GM18870 (cell line): ENCODE data around the gene PARP1.
"Not testable (repeated sequence)": the region's sequence is repeated elsewhere in the genome, so short reads cannot be mapped to it uniquely, and the experiment has no call there.

Experiments
- ATAC-seq: cut with Tn5 transposase; IDR thresholded peaks from one replicate; pipeline ENCODE4 v1.9.1; 2021; ENCODE audit warnings: moderate library complexity; ENCODE audit not compliant: unreplicated experiment

PARP1 gene

GRCh38 chr1:226407497-226408284 lies at the start of gene PARP1:
Gene PARP1, minus strand, starts transcription at chr1:226408093. Its CDS starts 164 bp downstream, at chr1:226407929.
- ATAC-seq: peak; percentile 65

GRCh38 chr1:226457307-226457712 lies 49.4 kb upstream of the PARP1 start:
- ATAC-seq: no peak

- ATAC-seq: no peak
Observed at GRCh38 chr1:226455843-226456242, 48.0 kb upstream of the PARP1 start.

DNA sequence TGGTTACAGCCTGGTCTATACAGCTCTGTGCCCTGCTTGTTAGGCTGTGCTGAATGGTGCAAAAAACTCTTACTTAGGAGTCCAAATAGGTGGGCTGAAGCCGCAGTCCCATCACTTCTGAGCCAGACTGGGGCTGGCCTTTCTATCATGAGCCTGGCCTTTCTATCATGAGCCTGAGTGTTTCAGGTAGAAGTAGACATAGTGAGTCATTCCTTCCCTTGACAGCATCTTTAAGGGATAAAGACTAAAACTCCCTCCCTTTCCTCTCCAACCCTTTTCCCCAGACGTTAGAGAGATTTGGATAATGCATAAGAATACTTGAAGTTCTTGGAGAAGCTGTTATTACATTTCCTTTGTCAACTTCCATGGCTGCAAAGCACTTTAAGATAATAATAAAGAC lies 46.5 kb upstream of the PARP1 start:
- ATAC-seq: no peak

DNA sequence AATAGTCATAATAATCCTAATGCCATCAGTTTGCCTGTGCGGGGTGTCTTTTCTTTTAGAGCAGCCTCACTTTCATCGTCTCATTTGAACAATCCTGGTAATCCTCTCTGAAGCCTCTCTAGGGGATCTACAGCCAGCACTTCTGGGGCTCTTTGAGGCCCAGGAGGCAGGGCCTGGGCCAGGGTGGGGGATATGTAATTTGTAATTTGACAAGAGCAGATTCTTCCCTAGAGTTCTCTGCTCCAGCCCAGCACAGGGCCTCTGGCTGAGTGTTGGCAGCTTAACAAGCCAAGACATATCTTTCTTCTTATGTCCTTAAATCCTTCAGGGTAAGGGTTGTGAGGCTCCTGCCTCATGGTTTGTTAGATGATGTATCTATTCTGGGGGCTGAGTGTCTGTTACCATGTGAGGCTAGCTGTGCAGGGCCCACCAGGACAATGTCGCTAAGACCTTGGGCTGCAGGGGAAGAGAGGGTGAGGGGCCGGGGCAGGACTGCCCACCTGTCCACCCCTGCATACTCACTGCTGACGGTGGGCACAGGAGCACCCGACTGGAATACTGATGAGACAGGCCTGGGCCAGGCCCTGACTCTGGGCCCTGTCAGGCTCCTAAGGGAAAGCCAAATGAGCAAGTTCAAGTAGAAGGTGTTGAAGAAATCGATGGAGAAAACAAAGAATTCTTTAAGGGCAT lies 45.3 kb upstream of the PARP1 start:
- ATAC-seq: no peak

DNA sequence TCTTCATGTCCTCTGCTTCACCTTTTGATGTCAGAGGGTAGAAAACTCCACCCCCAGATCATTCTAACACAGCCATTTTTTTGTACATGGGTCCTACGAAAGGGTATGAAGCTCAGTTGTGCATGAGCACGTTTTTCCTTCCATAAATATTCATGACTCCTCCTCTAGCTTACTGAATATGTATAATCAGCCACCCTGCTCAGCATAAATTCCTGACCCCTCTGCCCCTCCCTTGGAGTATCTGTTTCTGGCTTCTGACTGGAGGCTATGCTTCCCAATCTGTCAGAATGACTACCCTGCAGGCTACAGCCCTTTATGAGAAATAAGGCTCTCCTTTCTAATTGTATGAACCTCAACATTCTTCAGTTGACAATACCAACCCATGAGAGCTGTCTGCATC lies 42.8 kb upstream of the PARP1 start:
- ATAC-seq: no peak

- ATAC-seq: no peak
Observed at GRCh38 chr1:226449823-226450222, 41.9 kb upstream of the PARP1 start.

- ATAC-seq: no peak
Observed at GRCh38 chr1:226447932-226448665, 40.2 kb upstream of the PARP1 start.

DNA sequence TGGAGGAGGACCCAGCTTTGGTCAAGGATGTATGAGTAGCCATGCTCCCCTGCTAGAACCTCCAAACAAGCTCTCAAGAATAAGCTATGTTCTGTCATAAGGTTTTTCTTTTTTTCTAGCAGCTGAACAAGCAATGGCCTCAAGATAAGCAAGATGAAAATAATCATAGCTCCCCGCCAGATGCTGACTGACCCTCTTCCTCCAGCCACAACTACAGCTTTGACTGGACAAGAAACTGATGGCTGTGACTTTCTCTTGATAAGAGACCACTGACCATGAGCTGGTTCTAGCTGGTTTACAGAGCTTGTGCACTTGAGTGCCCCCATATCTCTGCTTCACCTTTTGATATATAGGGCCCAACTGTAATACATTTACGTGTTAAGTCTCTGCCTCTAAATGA lies 38.2 kb upstream of the PARP1 start:
- no peak for ATAC-seq

GRCh38 chr1:226444901-226445300 lies 37.0 kb upstream of the PARP1 start:
- ATAC-seq: peak; percentile 99

- no peak for ATAC-seq
Observed at GRCh38 chr1:226443439-226443838, 35.5 kb upstream of the PARP1 start.

DNA sequence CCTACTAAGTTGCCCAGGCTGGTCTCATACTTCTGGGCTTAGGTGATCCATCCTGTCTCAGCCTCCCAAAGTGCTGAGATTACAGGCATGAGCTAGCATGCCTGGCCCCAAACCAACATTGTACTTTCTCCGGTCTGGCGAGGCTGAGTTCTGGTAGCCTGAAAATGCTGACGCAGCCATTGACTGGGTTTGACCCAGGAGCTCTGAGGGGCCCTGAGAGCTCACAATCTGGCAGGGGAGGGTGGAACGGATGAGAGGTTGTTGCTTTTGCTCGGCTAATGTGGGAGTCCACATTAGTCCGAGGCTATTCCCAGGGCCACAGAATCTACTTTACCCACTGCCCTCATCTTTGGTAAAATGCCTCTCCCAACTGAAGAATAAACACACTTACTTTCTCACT lies 35.1 kb upstream of the PARP1 start:
- ATAC-seq: no peak

- no peak for ATAC-seq
Observed at GRCh38 chr1:226441629-226442028, 33.7 kb upstream of the PARP1 start.

GRCh38 chr1:226440512-226440911 lies 32.6 kb upstream of the PARP1 start:
- no peak for ATAC-seq

DNA sequence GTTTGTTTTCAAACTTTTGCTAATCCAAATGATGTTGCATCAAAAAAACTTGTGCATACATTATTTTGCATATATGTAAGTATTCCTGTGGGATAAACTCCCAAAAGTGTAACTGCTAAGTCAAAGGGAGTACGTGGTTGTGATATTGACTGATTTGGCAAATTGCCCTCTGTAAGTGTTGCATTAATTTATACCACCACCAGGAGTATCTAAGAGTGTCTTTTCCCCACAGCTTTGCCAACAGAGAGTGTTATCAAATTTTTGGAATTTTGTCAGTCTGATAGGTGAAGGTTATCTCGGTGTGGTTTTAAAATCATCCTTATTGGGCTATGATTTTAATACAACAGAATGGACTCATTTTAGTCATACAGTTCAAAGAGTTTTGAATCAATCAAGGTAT lies 30.1 kb upstream of the PARP1 start:
- ATAC-seq: no peak

DNA sequence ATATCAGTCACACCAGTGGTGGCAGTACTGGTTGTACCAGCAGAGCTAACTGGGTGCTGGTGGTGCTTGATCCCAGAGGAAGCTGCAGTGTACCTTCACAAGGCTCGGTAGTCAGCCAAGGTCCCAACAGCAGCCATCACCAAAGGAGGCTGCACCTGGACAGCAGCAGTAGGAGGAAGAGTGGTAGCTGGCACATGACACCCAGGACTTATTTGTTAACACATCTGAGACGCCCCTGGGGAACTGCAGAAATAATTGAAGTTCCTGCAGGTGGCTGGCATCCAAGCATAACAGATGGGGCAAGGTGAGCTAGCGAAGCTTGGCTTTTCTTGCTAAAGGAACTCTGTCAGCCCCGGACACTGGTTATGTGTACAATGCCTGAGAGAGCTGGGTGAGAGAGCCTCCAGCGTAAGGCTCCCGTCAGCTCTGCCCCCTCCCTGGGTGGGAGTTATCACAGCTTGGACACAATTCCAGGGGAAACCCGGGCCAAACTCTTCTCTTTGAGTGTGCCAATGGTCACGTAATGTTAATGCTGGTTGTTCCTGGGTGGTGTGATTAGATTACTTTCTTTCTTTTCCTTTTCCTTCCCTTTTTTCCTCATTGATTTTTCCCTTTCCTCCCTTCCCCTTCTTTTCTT lies 29.1 kb upstream of the PARP1 start:
- no peak for ATAC-seq

DNA sequence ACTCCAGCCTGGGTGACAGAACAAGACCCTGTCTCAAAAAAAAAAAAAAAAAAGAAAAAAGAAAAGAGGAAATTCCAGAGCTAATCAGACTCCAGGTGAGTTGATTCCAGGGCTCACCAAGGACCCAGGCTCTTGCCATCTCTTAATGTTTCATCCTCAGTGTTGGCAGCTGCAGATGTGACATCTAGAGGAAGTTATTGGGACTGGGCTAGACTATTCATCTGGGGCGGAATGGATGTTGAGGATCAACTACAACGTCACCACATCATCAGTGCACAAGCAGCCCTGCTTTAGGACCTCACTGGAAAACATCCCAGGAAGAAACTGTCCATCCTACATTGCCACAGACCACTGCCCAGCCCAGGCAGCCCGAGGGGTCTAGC lies 28.6 kb upstream of the PARP1 start:
- ATAC-seq: no peak

GRCh38 chr1:226433341-226433720 lies 25.4 kb upstream of the PARP1 start:
- ATAC-seq: no peak

- no peak for ATAC-seq
Observed at GRCh38 chr1:226432586-226433340, 24.9 kb upstream of the PARP1 start.

DNA sequence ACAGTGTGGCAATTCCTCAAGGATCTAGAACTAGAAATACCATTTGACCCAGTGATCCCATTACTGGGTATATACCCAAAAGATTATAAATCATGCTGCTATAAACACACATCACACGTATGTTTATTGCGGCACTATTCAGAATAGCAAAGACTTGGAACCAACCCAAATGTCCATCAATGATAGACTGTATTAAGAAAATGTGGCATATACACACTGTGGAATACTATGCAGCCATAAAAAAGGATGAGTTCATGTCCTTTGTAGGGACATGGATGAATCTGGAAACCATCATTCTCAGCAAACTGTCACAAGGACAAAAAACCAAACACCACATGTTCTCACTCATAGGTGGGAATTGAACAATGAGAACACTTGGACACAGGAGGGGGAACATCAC lies 24.0 kb upstream of the PARP1 start:
- ATAC-seq: not testable (repeated sequence)
